HCT116 (cell line): Measurements from ENCODE around the gene EPHX1. TPM values are rescaled to one million over a fixed set of nuclear protein-coding genes. Genes with fewer than 3 reads are reported as not detected.
A peak's percentile ranks its signal among the peaks of the same experiment; 100 is the strongest.

Source experiments
- ATAC-seq: fragments of 200-7000 bp; cut with Tn5 transposase; 2 replicates; pipeline ENCODE4 v1.9.1; 2020; ENCODE audit warnings: mild to moderate bottlenecking, moderate library complexity
- BruUV-seq: library from RNA; stranded (reverse); fragments of 400-500 nt; replicated peaks from 2 replicates; lab custom pipeline; 2021; lab: Mats Ljungman, UMichigan
- CTCF ChIA-PET: fragments of 300-600 bp; sonication (Branson Sonifier 250); formaldehyde crosslinking; loops from one replicate; lab custom pipeline; 2021; ENCODE audit warnings: antibody characterized with exemption; lab: Charles Lee
- POLR2A ChIA-PET: fragments of 300-600, 350-600 bp; sonication (Branson Sonifier 250); formaldehyde crosslinking; loops from one replicate; lab custom pipeline; 2021; ENCODE audit warnings: antibody characterized with exemption; lab: Charles Lee
- RAD21 ChIA-PET, 2 experiments: fragments of 300-600 bp; sonication (Branson Sonifier 250); formaldehyde crosslinking; loops; one replicate each; lab custom pipeline; 2023; ENCODE audit warnings: low total read pairs in 2 of 2; ENCODE audit not compliant: uncharacterized antibody in 2 of 2, unreplicated experiment in 2 of 2, low non-redundant PET in 1 of 2; lab: Charles Lee
- DNase-seq: peaks from one replicate; pipeline ENCODE4 v3.0.0-alpha.2; 2010; ENCODE audit warnings: low read depth, low spot score
- H2AFZ ChIP-seq: fragments of 200-600 bp; shearing (Covaris generic), sonication (generic); 2 replicates; pipeline ENCODE4 v1.6.1; 2017; ENCODE audit warnings: low read depth, mixed run types, mixed read lengths, antibody characterized with exemption, low read length; ENCODE audit not compliant: poor library complexity, severe bottlenecking
- H3K27ac ChIP-seq: 2 replicates; pipeline ENCODE4 v1.5.1; 2012; ENCODE audit warnings: low read depth, low read length
- H3K27me3 ChIP-seq: fragments of 200-600 bp; sonication (generic); 2 replicates; pipeline ENCODE4 v1.6.1; 2016; ENCODE audit warnings: mixed run types, low read length, mixed read lengths; ENCODE audit not compliant: insufficient read depth
- H3K36me3 ChIP-seq, 2 experiments: fragments of 200-500 bp in 1 of 2; fragments of 200-600 bp in 1 of 2; sonication (Bioruptor generic) in 1 of 2; sonication (generic) in 1 of 2; 2 replicates each; pipeline versions ENCODE4 v1.5.1 to v1.6.1; 2014 to 2016; ENCODE audit warnings: low read length in 2 of 2, inconsistent platforms in 1 of 2, mixed read lengths in 1 of 2, mixed run types in 1 of 2; ENCODE audit not compliant: insufficient read depth in 2 of 2, control insufficient read depth in 1 of 2
- H3K4me1 ChIP-seq, 2 experiments: fragments of 200-600 bp in 1 of 2; sonication (generic) in 1 of 2; 2 replicates each; pipeline versions ENCODE4 v1.5.1 to v1.6.1; 2012 to 2017; ENCODE audit warnings: low read length in 2 of 2, inconsistent platforms in 1 of 2, mild to moderate bottlenecking in 1 of 2, mixed read lengths in 1 of 2, mixed run types in 1 of 2, moderate library complexity in 1 of 2; ENCODE audit not compliant: insufficient read depth in 2 of 2, control insufficient read depth in 1 of 2
- H3K4me2 ChIP-seq: fragments of 200-600 bp; sonication (generic); 2 replicates; pipeline ENCODE4 v1.6.1; 2017; ENCODE audit warnings: mixed run types, low read length, mixed read lengths
- H3K4me3 ChIP-seq, 2 experiments: fragments of 200-600 bp in 1 of 2; sonication (generic) in 1 of 2; replicated peaks in 1 of 2; 2 replicates each; pipeline ENCODE4 v1.5.1; 2011 to 2016; ENCODE audit warnings: low read length in 2 of 2, control low read depth in 1 of 2, low read depth in 1 of 2, mild to moderate bottlenecking in 1 of 2, mixed read lengths in 1 of 2, mixed run types in 1 of 2
- H3K79me2 ChIP-seq: fragments of 200-600 bp; sonication (generic); 2 replicates; pipeline ENCODE4 v1.6.1; 2017; ENCODE audit warnings: mild to moderate bottlenecking, mixed run types, low read length, moderate library complexity, mixed read lengths; ENCODE audit not compliant: insufficient read depth
- H3K9ac ChIP-seq: fragments of 200-600 bp; sonication (generic); 2 replicates; pipeline ENCODE4 v1.6.1; 2016; ENCODE audit warnings: low read length, mixed read lengths
- H3K9me2 ChIP-seq: fragments of 200-600 bp; sonication (generic), shearing (Covaris generic); 2 replicates; pipeline ENCODE4 v1.6.1; 2017; ENCODE audit warnings: mixed run types, mild to moderate bottlenecking, moderate library complexity; ENCODE audit not compliant: insufficient read depth
- H3K9me3 ChIP-seq, 2 experiments: fragments of 200-500 bp in 1 of 2; fragments of 200-600 bp in 1 of 2; sonication (Bioruptor generic) in 1 of 2; sonication (generic) in 1 of 2; 2 replicates each; pipeline ENCODE4 v1.6.1; 2014 to 2017; ENCODE audit warnings: low read length in 2 of 2, mixed read lengths in 2 of 2, inconsistent platforms in 1 of 2, low read depth in 1 of 2, mild to moderate bottlenecking in 1 of 2, mixed run types in 1 of 2, moderate library complexity in 1 of 2; ENCODE audit not compliant: control insufficient read depth in 1 of 2, insufficient read depth in 1 of 2
- H4K20me1 ChIP-seq: fragments of 200-600 bp; sonication (generic), shearing (Covaris generic); 2 replicates; pipeline ENCODE4 v1.6.1; 2017; ENCODE audit warnings: mixed run types, mild to moderate bottlenecking, moderate library complexity; ENCODE audit not compliant: insufficient read depth
- POLR2AphosphoS5 ChIP-seq: IDR thresholded peaks from 2 replicates; pipeline ENCODE4 v1.6.1; 2011; ENCODE audit warnings: mild to moderate bottlenecking, low read depth, low read length, moderate library complexity
- YY1 ChIP-seq: IDR thresholded peaks from 2 replicates; pipeline ENCODE4 v1.6.1; 2011; ENCODE audit warnings: low read length, low read depth, moderate library complexity, mild to moderate bottlenecking; ENCODE audit not compliant: insufficient replicate concordance; ENCODE audit errors: extremely low read depth
- ZFX ChIP-seq: fragments of 450-650 bp; IDR thresholded peaks from 2 replicates; pipeline ENCODE4 v1.6.1; 2017
- ZNF274 ChIP-seq: fragments of 200-500 bp; sonication (Bioruptor generic); IDR thresholded peaks from 2 replicates; pipeline ENCODE4 v1.6.1; 2014; ENCODE audit warnings: mild to moderate bottlenecking, low read depth, low read length, inconsistent platforms
- intact Hi-C: fragments of 100-400 bp; cut with micrococcal nuclease; formaldehyde crosslinking; loops from 2 replicates; pipeline ENCODE4 v1.10.0; 2022
- total RNA-seq: library from RNA; stranded (reverse); gene quantifications from one replicate; pipeline ENCODE4 v1.2.1, GENCODE V29; 2021; ENCODE audit not compliant: unreplicated experiment
- TF ChIP-seq, protein P1 (sequence below), 3 experiments: fragments of 200-600 bp in 1 of 3; sonication (generic) in 1 of 3; IDR thresholded peaks in 2 of 3; conservative IDR thresholded peaks in 1 of 3; 2 replicates each; pipeline ENCODE4 v1.5.1; 2012 to 2017; ENCODE audit warnings: low read depth in 2 of 3, low read length in 2 of 3, antibody characterized with exemption in 1 of 3, borderline replicate concordance in 1 of 3, control low read depth in 1 of 3, mild to moderate bottlenecking in 1 of 3, mixed read lengths in 1 of 3, mixed run types in 1 of 3, moderate library complexity in 1 of 3; ENCODE audit not compliant: insufficient read depth in 1 of 3

The EPHX1 gene
- total RNA-seq, 1 experiment from 2014 or later = 44.6 TPM

DNA sequence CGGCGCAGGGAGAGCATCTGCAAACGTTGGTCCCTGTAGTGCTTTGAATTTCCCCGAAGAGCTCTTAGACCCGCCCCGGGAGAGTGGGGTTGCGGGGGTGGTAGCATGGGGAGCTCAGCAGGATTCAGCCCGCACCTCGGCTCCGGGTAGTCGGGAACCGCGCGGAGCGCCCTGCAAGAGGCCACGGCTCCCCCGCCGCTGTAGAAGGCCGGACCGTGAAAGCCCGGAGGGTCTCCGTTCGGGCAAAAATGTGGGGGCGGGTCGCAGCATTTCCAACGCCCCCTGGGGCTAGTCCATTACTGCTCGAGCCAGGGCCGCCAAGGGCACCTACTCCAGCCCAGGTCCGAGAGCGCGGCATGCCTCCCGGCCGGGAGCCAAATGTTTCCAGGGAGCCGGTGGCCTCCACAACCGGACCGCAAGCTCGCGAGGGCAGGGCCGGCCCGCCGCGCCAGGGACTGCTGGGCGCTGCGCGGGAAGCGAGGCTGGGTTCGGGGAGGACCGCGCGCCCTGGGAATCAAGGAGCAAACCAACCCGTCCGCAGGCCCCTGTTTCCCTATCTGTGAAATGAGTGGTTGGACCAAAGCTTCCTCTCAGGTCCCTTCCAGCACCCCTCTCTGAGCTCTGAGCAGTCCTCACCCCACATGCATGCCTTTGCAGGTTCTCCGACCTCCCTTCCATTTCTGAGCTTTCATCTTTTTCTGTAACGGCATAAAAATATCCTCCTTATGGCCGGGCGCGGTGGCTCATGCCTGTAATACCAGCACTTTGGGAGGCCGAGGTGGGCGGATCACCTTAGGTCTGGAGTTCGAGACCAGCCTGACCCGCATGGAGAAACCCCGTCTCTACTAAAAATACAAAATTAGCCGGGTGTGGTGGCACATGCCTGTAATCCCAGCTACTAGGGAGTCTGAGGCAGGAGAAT lies 73.0 kb downstream of the EPHX1 start:
- Histone ChIP-seq H3K9ac (peak overlapping the region; percentile 86), H3K4me1 (peaks cover 23 to 38% of the 10 kb centered on the region in 2 experiments), H3K4me2 (peak overlapping the region; percentile 99), H3K4me3 (peak overlapping the region; percentile 80 to 83), H4K20me1 (no peaks in the 10 kb centered on the region), H3K79me2 (no peaks in the 10 kb centered on the region; the same call in 1 of the 2 replicates), H3K27ac (peak overlapping the region; percentile 81), H3K36me3 (no peaks in the 10 kb centered on the region), H3K9me3 (no peaks in the 10 kb centered on the region), H2AFZ (peak overlapping the region; percentile 48), H3K27me3 (no peaks in the 10 kb centered on the region), H3K9me2 (no peaks in the 10 kb centered on the region)
- ATAC-seq (peak; percentile 49), DNase-seq (no peak)
- ChIA-PET CTCF (interaction anchor here (0.7 to 2.1 kb wide), 7 partner anchors 16 to 422 kb away, joined by 3 to 10 read pairs (median 4); no protein-coding TSS in a partner anchor), POLR2A (interaction anchor here (1.0 to 1.5 kb wide), 4 partner anchors 13 to 117 kb away, joined by 3 to 4 read pairs (median 3); partner anchors contain the start of genes PYCR2, SDE2 and SRP9), RAD21 (interaction anchor here in 1 of 2 experiments (1.8 kb wide), 1 partner anchor 105 kb away, joined by 5 read pairs; the partner anchor contains the start of gene SRP9)
- no TSS peak for BruUV-seq
- no peak for TF ChIP-seq POLR2AphosphoS5
- peak; percentile 80 for TF ChIP-seq ZFX
- intact Hi-C loops = loop anchor here (2.0 to 10.0 kb wide), 3 partner anchors 38 to 108 kb away; partner anchors contain the start of genes EPHX1 and SRP9

DNA sequence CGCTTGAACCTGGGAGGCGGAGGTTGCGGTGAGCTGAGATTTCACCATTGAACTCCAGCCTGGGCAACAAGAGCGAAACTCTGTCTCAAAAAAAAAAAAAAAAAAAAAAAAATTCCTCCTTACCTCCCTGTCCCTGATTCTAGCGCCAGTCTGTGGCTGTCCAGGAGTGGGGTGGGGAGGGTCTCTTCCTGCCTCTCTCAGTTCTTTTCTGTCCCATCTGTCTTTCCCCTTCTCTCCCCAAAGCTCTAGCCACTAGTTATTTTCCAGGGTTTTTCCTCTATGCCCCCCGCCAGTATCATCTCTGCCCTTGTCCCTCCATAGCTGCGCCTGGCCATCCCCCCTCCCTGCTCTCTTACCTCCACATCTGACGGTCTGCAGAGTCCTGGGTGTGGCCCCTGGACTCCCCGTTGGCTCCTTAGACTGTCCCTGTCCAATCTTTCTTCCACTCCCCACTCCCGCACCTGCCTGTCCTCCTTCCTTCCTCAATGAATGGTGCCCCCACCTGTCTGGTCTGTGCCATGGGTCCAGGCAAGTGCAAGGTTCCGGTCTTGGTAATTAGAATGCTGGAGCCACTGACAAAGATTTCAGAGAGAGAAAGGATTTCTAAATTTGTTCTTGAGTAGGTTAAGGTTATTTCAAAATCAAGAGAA lies 73.8 kb downstream of the EPHX1 start:
- DNase-seq = no peak
- Histone ChIP-seq H3K9ac (peak overlapping the region; percentile 86), H3K9me2 (no peaks in the 10 kb centered on the region), H3K9me3 (no peaks in the 10 kb centered on the region)
- ChIA-PET CTCF (interaction anchor here (0.9 to 2.1 kb wide), 4 partner anchors 15 to 108 kb away, joined by 3 to 10 read pairs (median 4); no protein-coding TSS in a partner anchor), RAD21 (interaction anchor here in 1 of 2 experiments (0.7 to 1.8 kb wide), 2 partner anchors 49 to 106 kb away, joined by 3 to 5 read pairs; partner anchors contain the start of gene SRP9), POLR2A (interaction anchor here (1.0 kb wide), 1 partner anchor 40 kb away, joined by 3 read pairs; the partner anchor contains the start of gene PYCR2)
- ATAC-seq = peak; percentile 47
- intact Hi-C loops = loop anchor here (2.0 to 10.0 kb wide), 3 partner anchors 39 to 109 kb away; partner anchors contain the start of genes EPHX1 and SRP9
- no peak for TF ChIP-seq ZFX
- peak; percentile 57 for TF ChIP-seq YY1
- TF ChIP-seq, protein P1, sequence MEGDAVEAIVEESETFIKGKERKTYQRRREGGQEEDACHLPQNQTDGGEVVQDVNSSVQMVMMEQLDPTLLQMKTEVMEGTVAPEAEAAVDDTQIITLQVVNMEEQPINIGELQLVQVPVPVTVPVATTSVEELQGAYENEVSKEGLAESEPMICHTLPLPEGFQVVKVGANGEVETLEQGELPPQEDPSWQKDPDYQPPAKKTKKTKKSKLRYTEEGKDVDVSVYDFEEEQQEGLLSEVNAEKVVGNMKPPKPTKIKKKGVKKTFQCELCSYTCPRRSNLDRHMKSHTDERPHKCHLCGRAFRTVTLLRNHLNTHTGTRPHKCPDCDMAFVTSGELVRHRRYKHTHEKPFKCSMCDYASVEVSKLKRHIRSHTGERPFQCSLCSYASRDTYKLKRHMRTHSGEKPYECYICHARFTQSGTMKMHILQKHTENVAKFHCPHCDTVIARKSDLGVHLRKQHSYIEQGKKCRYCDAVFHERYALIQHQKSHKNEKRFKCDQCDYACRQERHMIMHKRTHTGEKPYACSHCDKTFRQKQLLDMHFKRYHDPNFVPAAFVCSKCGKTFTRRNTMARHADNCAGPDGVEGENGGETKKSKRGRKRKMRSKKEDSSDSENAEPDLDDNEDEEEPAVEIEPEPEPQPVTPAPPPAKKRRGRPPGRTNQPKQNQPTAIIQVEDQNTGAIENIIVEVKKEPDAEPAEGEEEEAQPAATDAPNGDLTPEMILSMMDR (IDR thresholded peaks at IDR 0.05 in 2 of 3, conservative IDR thresholded peaks at IDR 0.05 in 1 of 3; ENCODE audit: borderline replicate concordance in 1 of 3, insufficient read depth in 1 of 3, low read depth in 2 of 3, low read length in 2 of 3) = peak in 2 of 3 experiments; percentile 43 to 44; a peak in 4 of 6 replicates
- no peak for TF ChIP-seq ZNF274
- TF ChIP-seq POLR2AphosphoS5 = peak; percentile 40; the same call in 1 of the 2 replicates
- TF ChIP-seq, all 23 proteins: peak for 3
- H3K79me2 ChIP-seq = no peaks in the 10 kb centered on the region; the same call in 1 of the 2 replicates
- no peaks in the 10 kb centered on the region for H3K36me3 ChIP-seq
- H2AFZ ChIP-seq = no peak overlapping the region
- peak overlapping the region; percentile 80 to 83 for H3K4me3 ChIP-seq
- peak overlapping the region; percentile 99 for H3K4me2 ChIP-seq
- peaks cover 16 to 31% of the 10 kb centered on the region in 2 experiments for H3K4me1 ChIP-seq
- BruUV-seq = TSS peak; percentile 73
- peak overlapping the region; percentile 81 for H3K27ac ChIP-seq
- H4K20me1 ChIP-seq = no peaks in the 10 kb centered on the region
- no peaks in the 10 kb centered on the region for H3K27me3 ChIP-seq
